H1 (cell line): ENCODE data around the gene TNFAIP8L3. TPM values are rescaled to one million over a fixed set of nuclear protein-coding genes. Genes with fewer than 3 reads are reported as not detected.

Source experiments
- CTCF ChIA-PET: fragments of 300-600 bp; sonication (Branson Sonifier 250); formaldehyde crosslinking; loops from one replicate; lab custom pipeline; 2021; ENCODE audit not compliant: partially characterized antibody; lab: Charles Lee
- POLR2A ChIA-PET: fragments of 300-600 bp; sonication (Branson Sonifier 250); formaldehyde crosslinking; loops from one replicate; lab custom pipeline; 2021; ENCODE audit warnings: inconsistent platforms; ENCODE audit not compliant: partially characterized antibody; lab: Charles Lee
- DNase-seq, 2 experiments: peaks; one replicate each; pipeline versions ENCODE4 v3.0.0 to v3.0.0-alpha.2; 2010 to 2022; ENCODE audit warnings: low spot score in 2 of 2, low read depth in 1 of 2, mixed read lengths in 1 of 2
- FAIRE-seq: peaks from 2 replicates; lab custom pipeline; 2011; peaks lifted over from hg19 to GRCh38; lab: Jason Lieb, UNC
- H2AFZ ChIP-seq: 2 replicates; pipeline ENCODE4 v1.8.1; 2012; ENCODE audit warnings: low read length, inconsistent platforms
- H2AK5ac ChIP-seq: 2 replicates; pipeline ENCODE4 v1.6.1; 2013; ENCODE audit warnings: low read depth, low read length
- H2BK120ac ChIP-seq: replicated peaks from 2 replicates; pipeline ENCODE3; 2013; ENCODE audit warnings: low read depth, low read length, inconsistent platforms
- H2BK12ac ChIP-seq: 2 replicates; pipeline ENCODE4 v1.6.1; 2013; ENCODE audit warnings: low read depth, low read length
- H2BK15ac ChIP-seq: 2 replicates; pipeline ENCODE4 v1.6.1; 2013; ENCODE audit warnings: low read length
- H2BK20ac ChIP-seq: 2 replicates; pipeline ENCODE4 v1.6.1; 2013; ENCODE audit warnings: low read length
- H2BK5ac ChIP-seq: 2 replicates; pipeline ENCODE4 v1.6.1; 2013; ENCODE audit warnings: low read depth, low read length
- H3K14ac ChIP-seq: 2 replicates; pipeline ENCODE4 v1.6.1; 2013; ENCODE audit warnings: inconsistent platforms; ENCODE audit not compliant: insufficient read length
- H3K18ac ChIP-seq: 2 replicates; pipeline ENCODE4 v1.6.1; 2013; ENCODE audit warnings: low read length; ENCODE audit errors: extremely low read depth
- H3K23ac ChIP-seq: 2 replicates; pipeline ENCODE4 v1.6.1; 2013; ENCODE audit warnings: inconsistent platforms; ENCODE audit not compliant: insufficient read length
- H3K23me2 ChIP-seq: 2 replicates; pipeline ENCODE4 v1.6.1; 2013; ENCODE audit warnings: low read depth, low read length
- H3K27ac ChIP-seq: 2 replicates; pipeline ENCODE4 v1.6.1; 2011; ENCODE audit warnings: low read depth, low read length, inconsistent platforms
- H3K27me3 ChIP-seq, 4 experiments: replicated peaks in 1 of 4; 1 replicate in 1 of 4; 2 replicates in 3 of 4; pipeline versions ENCODE4 v1.6.1 to v1.8.1; 2011 to 2013; ENCODE audit warnings: low read length in 3 of 4, mild to moderate bottlenecking in 3 of 4, inconsistent platforms in 2 of 4, mixed read lengths in 2 of 4, moderate library complexity in 1 of 4; ENCODE audit not compliant: control insufficient read depth in 3 of 4, insufficient read depth in 3 of 4; ENCODE audit errors: extremely low read depth in 1 of 4
- H3K36me3 ChIP-seq, 4 experiments: 2 replicates each; pipeline versions ENCODE4 v1.6.1 to v1.8.1; 2011 to 2013; ENCODE audit warnings: mild to moderate bottlenecking in 4 of 4, low read length in 3 of 4, moderate library complexity in 2 of 4, control low read depth in 1 of 4, inconsistent platforms in 1 of 4; ENCODE audit not compliant: insufficient read depth in 4 of 4, control insufficient read depth in 2 of 4
- H3K4ac ChIP-seq: replicated peaks from 2 replicates; pipeline ENCODE3; 2013; ENCODE audit warnings: low read length, low read depth, mixed read lengths, inconsistent platforms; ENCODE audit not compliant: insufficient read length
- H3K4me1 ChIP-seq, 4 experiments: replicated peaks in 1 of 4; 1 replicate in 1 of 4; 2 replicates in 3 of 4; pipeline versions ENCODE4 v1.6.1 to v1.8.1; 2011 to 2013; ENCODE audit warnings: low read length in 3 of 4, inconsistent platforms in 2 of 4, mixed read lengths in 1 of 4; ENCODE audit not compliant: insufficient read depth in 4 of 4, control insufficient read depth in 3 of 4
- H3K4me2 ChIP-seq, 2 experiments: 2 replicates each; pipeline versions ENCODE4 v1.6.1 to v1.8.1; 2011 to 2013; ENCODE audit warnings: low read depth in 2 of 2, low read length in 2 of 2, control low read depth in 1 of 2, inconsistent platforms in 1 of 2, mild to moderate bottlenecking in 1 of 2; ENCODE audit not compliant: insufficient read depth in 1 of 2
- H3K4me3 ChIP-seq, 4 experiments: fragments of 200-600, 300-600 bp in 1 of 4; sonication (generic), shearing (Covaris generic), sonication (Bioruptor Twin) in 1 of 4; 2 replicates each; pipeline versions ENCODE4 v1.5.1 to v1.8.1; 2011 to 2016; ENCODE audit warnings: low read length in 4 of 4, low read depth in 3 of 4, control low read depth in 2 of 4, inconsistent platforms in 2 of 4, mild to moderate bottlenecking in 2 of 4, mixed read lengths in 1 of 4, moderate library complexity in 1 of 4; ENCODE audit not compliant: insufficient read depth in 2 of 4; ENCODE audit errors: extremely low read depth in 1 of 4
- H3K56ac ChIP-seq: replicated peaks from 2 replicates; pipeline ENCODE3; 2013; ENCODE audit warnings: low read depth, mild to moderate bottlenecking, mixed read lengths, low read length, inconsistent platforms; ENCODE audit not compliant: insufficient read length
- H3K79me1 ChIP-seq: 2 replicates; pipeline ENCODE4 v1.6.1; 2013; ENCODE audit warnings: low read depth, low read length, control low read depth
- H3K79me2 ChIP-seq, 2 experiments: 2 replicates each; pipeline versions ENCODE4 v1.6.1 to v1.8.1; 2012 to 2013; ENCODE audit warnings: low read length in 2 of 2, mild to moderate bottlenecking in 2 of 2, inconsistent platforms in 1 of 2; ENCODE audit not compliant: insufficient read depth in 2 of 2, control insufficient read depth in 1 of 2
- H3K9ac ChIP-seq, 4 experiments: replicated peaks in 1 of 4; 1 replicate in 1 of 4; 2 replicates in 3 of 4; pipeline versions ENCODE4 v1.6.1 to v1.8.1; 2011 to 2013; ENCODE audit warnings: low read depth in 3 of 4, low read length in 3 of 4, control low read depth in 2 of 4, mild to moderate bottlenecking in 2 of 4, moderate library complexity in 2 of 4, inconsistent platforms in 1 of 4; ENCODE audit errors: extremely low read depth in 1 of 4
- H3K9me3 ChIP-seq, 2 experiments: 2 replicates each; pipeline versions ENCODE4 v1.6.1 to v1.8.1; 2012 to 2013; ENCODE audit warnings: mild to moderate bottlenecking in 2 of 2, moderate library complexity in 2 of 2, control low read depth in 1 of 2, inconsistent platforms in 1 of 2, low read depth in 1 of 2, low read length in 1 of 2, mixed read lengths in 1 of 2; ENCODE audit not compliant: insufficient read depth in 2 of 2
- H4K20me1 ChIP-seq, 2 experiments: replicated peaks in 1 of 2; 2 replicates each; pipeline versions ENCODE3 to v1.8.1; 2011 to 2013; ENCODE audit warnings: inconsistent platforms in 2 of 2, low read length in 2 of 2, mild to moderate bottlenecking in 1 of 2; ENCODE audit not compliant: insufficient read depth in 2 of 2, control insufficient read depth in 1 of 2
- H4K5ac ChIP-seq: 2 replicates; pipeline ENCODE4 v1.6.1; 2013; ENCODE audit warnings: low read length, low read depth, mixed read lengths, inconsistent platforms; ENCODE audit not compliant: insufficient read length
- H4K8ac ChIP-seq: 2 replicates; pipeline ENCODE4 v1.8.0; 2013; ENCODE audit warnings: mild to moderate bottlenecking, moderate library complexity, low read length, inconsistent platforms; ENCODE audit not compliant: insufficient read depth; ENCODE audit errors: extremely low read depth
- H4K91ac ChIP-seq: replicated peaks from 2 replicates; pipeline ENCODE3; 2013; ENCODE audit warnings: low read length, mixed read lengths, inconsistent platforms; ENCODE audit not compliant: insufficient read length
- ATF2 ChIP-seq: IDR thresholded peaks from 2 replicates; pipeline ENCODE4 v1.6.1; 2012; ENCODE audit warnings: low read length, inconsistent platforms
- ATF3 ChIP-seq: IDR thresholded peaks from 2 replicates; pipeline ENCODE4 v1.6.1; 2011; ENCODE audit warnings: low read depth, mild to moderate bottlenecking, low read length; ENCODE audit not compliant: insufficient read depth
- CBX8 ChIP-seq: fragments of 300-800, 300-1000 bp; sonication (generic); IDR thresholded peaks from 2 replicates; pipeline ENCODE4 v1.7.1; 2016; ENCODE audit warnings: low read depth, low read length, borderline replicate concordance
- CHD2 ChIP-seq: IDR thresholded peaks from 2 replicates; pipeline ENCODE4 v1.6.1; 2012; ENCODE audit warnings: low read length, improper control_type of control experiment
- EP300 ChIP-seq, 2 experiments: IDR thresholded peaks; 1 replicate in 1 of 2; 2 replicates in 1 of 2; pipeline ENCODE4 v1.6.1; 2011 to 2012; ENCODE audit warnings: low read depth in 2 of 2, low read length in 2 of 2, mild to moderate bottlenecking in 2 of 2, borderline replicate concordance in 1 of 2, inconsistent platforms in 1 of 2, moderate library complexity in 1 of 2
- FOSL1 ChIP-seq: IDR thresholded peaks from 2 replicates; pipeline ENCODE4 v1.6.1; 2011; ENCODE audit warnings: mild to moderate bottlenecking, low read depth, low read length, moderate library complexity; ENCODE audit not compliant: insufficient read depth
- GABPA ChIP-seq: IDR thresholded peaks from 2 replicates; pipeline ENCODE4 v1.6.1; 2011; ENCODE audit warnings: mild to moderate bottlenecking, low read length, moderate library complexity, borderline replicate concordance; ENCODE audit not compliant: insufficient read depth
- NANOG ChIP-seq: IDR thresholded peaks from 2 replicates; pipeline ENCODE4 v1.6.1; 2011; ENCODE audit warnings: low read length, low read depth, mild to moderate bottlenecking, inconsistent platforms; ENCODE audit not compliant: insufficient read depth, poor library complexity, severe bottlenecking
- RNF2 ChIP-seq: fragments of 200-900, 300-1000 bp; sonication (generic); IDR thresholded peaks from 2 replicates; pipeline ENCODE4 v1.7.1; 2016; ENCODE audit warnings: borderline replicate concordance, low read depth, mild to moderate bottlenecking, antibody characterized with exemption, low read length; ENCODE audit not compliant: poor library complexity, severe bottlenecking; ENCODE audit errors: missing control alignments
- RXRA ChIP-seq: IDR thresholded peaks from 2 replicates; pipeline ENCODE4 v1.6.1; 2011; ENCODE audit warnings: low read depth, mild to moderate bottlenecking, low read length, moderate library complexity; ENCODE audit not compliant: insufficient read depth
- TEAD4 ChIP-seq: IDR thresholded peaks from 2 replicates; pipeline ENCODE4 v1.6.1; 2012; ENCODE audit warnings: low read depth, low read length, inconsistent platforms, mixed read lengths
- WGBS, 2 experiments: shearing (Covaris generic) in 1 of 2; methylation state at CpG; one replicate each; pipeline versions ENCODE4 v1.1.6 to v1.1.7; 2013 to 2015; ENCODE audit warnings: low lambda C conversion rate in 2 of 2, mixed read lengths in 2 of 2, inconsistent platforms in 1 of 2, low coverage in 1 of 2, missing lambda C conversion rate in 1 of 2; ENCODE audit not compliant: insufficient replicate concordance in 2 of 2, insufficient coverage in 1 of 2, insufficient read length in 1 of 2; ENCODE audit errors: extremely low coverage in 1 of 2, missing lambda C conversion rate in 1 of 2; 5-methylcytosine and 5-hydroxymethylcytosine counted together
- polyA plus RNA-seq, 7 experiments: library from polyadenylated mRNA; depleted of rRNA in 3 of 7; stranded (reverse) in 5 of 7; unstranded in 2 of 7; fragments of >200 nt in 5 of 7; fragments of 200-250 nt in 2 of 7; gene quantifications; 1 replicate in 5 of 7; 2 replicates in 1 of 7; 4 replicates in 1 of 7; pipeline versions ENCODE4 v1.2.1 to v1.2.3, GENCODE V29; 2011 to 2013; ENCODE audit warnings: missing spikeins in 2 of 7, mixed read lengths in 2 of 7
- total RNA-seq: library from RNA; stranded (reverse); fragmentation: NEBNext Ultra II Directional; extraction: Animal tissue kit (Norgen Biotek cat#: 25700); gene quantifications from 2 replicates; pipeline ENCODE4 v1.2.1, GENCODE V29; 2021

The TNFAIP8L3 gene
- total and polyA plus RNA-seq, 2 of the 8 experiments (the other 6 are each of a cell fraction or from before 2014, with no cell fraction given) = 0.23 to 0.67 TPM

- H3K4me2 ChIP-seq = no peak overlapping the region
- DNase-seq (no peak), FAIRE-seq (no peak)
- no peak overlapping the region for H4K8ac ChIP-seq
- no peak overlapping the region for H2BK15ac ChIP-seq
- no peak overlapping the region for H2AFZ ChIP-seq
- H3K79me1 ChIP-seq = no peaks in the 10 kb centered on the region
- no peaks in the 10 kb centered on the region for H3K9me3 ChIP-seq
- H3K36me3 ChIP-seq = no peaks in the 10 kb centered on the region
- H4K91ac ChIP-seq = no peak overlapping the region
- H3K79me2 ChIP-seq = no peaks in the 10 kb centered on the region
- no peak overlapping the region for H3K14ac ChIP-seq
- H3K27me3 ChIP-seq = no peaks in the 10 kb centered on the region
- peaks cover 0 to 3% of the 10 kb centered on the region in 2 experiments for H4K20me1 ChIP-seq
- no peak overlapping the region for H3K18ac ChIP-seq
- H2BK5ac ChIP-seq = no peak overlapping the region
- 66% methylated on average over 3 of the region's 3 CpGs; no CpG with 5 or more reads in 1 of the 2 experiments for WGBS, 2 experiments
- no peak overlapping the region for H3K9ac ChIP-seq
- H3K23ac ChIP-seq = no peak overlapping the region
- H3K4ac ChIP-seq = no peak overlapping the region
- no peaks in the 10 kb centered on the region for H3K23me2 ChIP-seq
- H2BK120ac ChIP-seq = no peak overlapping the region
- ChIA-PET CTCF (interaction anchor here (1.0 to 1.3 kb wide), 2 partner anchors 29 to 59 kb away, joined by 4 read pairs; no protein-coding TSS in a partner anchor), POLR2A (no interaction called here)
- no peak overlapping the region for H3K27ac ChIP-seq
- H2BK20ac ChIP-seq = no peak overlapping the region
- no peak overlapping the region for H4K5ac ChIP-seq
- H3K4me1 ChIP-seq = no peaks in the 10 kb centered on the region
- H3K56ac ChIP-seq = no peak overlapping the region
- no peak overlapping the region for H3K4me3 ChIP-seq
- no peak overlapping the region for H2AK5ac ChIP-seq
- no peak overlapping the region for H2BK12ac ChIP-seq
- no peak for TF ChIP-seq NANOG
- TF ChIP-seq ATF3 = no peak
- no peak for TF ChIP-seq RNF2
- TF ChIP-seq CBX8 = no peak
- TF ChIP-seq ATF2 = no peak
- no peak for TF ChIP-seq FOSL1
- TF ChIP-seq GABPA = no peak
- TF ChIP-seq RXRA = no peak
- no peak for TF ChIP-seq CHD2
- no peak for TF ChIP-seq TEAD4
- no peak for TF ChIP-seq EP300 (IDR thresholded peaks at IDR 0.05; ENCODE audit: borderline replicate concordance in 1 of 2, low read depth in 2 of 2, low read length in 2 of 2)
Observed at GRCh38 chr15:51104512-51104911, 9.8 kb upstream of the TNFAIP8L3 start.
